Small intestine (tissue), 7 donors: ENCODE data around the gene LUZP2. TPM values are rescaled to one million over a fixed set of nuclear protein-coding genes. Genes with fewer than 3 reads are reported as not detected.

Source experiments
- DNase-seq, 2 donors: peaks; one replicate each; pipeline versions ENCODE4 v3.0.0 to v3.0.0-alpha.2; 2013
- FAIRE-seq: peaks from 2 replicates; lab custom pipeline; 2012; peaks lifted over from hg19 to GRCh38; lab: Jason Lieb, UNC
- H3K27ac ChIP-seq, 3 donors: one replicate each; pipeline ENCODE4 v1.5.1; 2013; ENCODE audit warnings: low read length in 2 of 3, mild to moderate bottlenecking in 2 of 3, control low read depth in 1 of 3, inconsistent platforms in 1 of 3, low read depth in 1 of 3, moderate library complexity in 1 of 3
- H3K27me3 ChIP-seq, 3 donors: one replicate each; pipeline ENCODE4 v1.6.1; 2013; ENCODE audit warnings: low read length in 3 of 3, inconsistent platforms in 1 of 3; ENCODE audit not compliant: control insufficient read depth in 3 of 3, insufficient read depth in 3 of 3
- H3K36me3 ChIP-seq, 3 donors: one replicate each; pipeline ENCODE4 v1.6.1; 2013; ENCODE audit warnings: low read length in 3 of 3, inconsistent platforms in 1 of 3, low read depth in 1 of 3, mild to moderate bottlenecking in 1 of 3, moderate library complexity in 1 of 3; ENCODE audit not compliant: control insufficient read depth in 3 of 3, insufficient read depth in 2 of 3
- H3K4me1 ChIP-seq, 3 donors: one replicate each; pipeline ENCODE4 v1.6.1; 2013; ENCODE audit warnings: low read length in 2 of 3, inconsistent platforms in 1 of 3, low read depth in 1 of 3, mild to moderate bottlenecking in 1 of 3, moderate library complexity in 1 of 3; ENCODE audit not compliant: control insufficient read depth in 3 of 3, insufficient read depth in 2 of 3
- H3K4me3 ChIP-seq, 3 donors: one replicate each; pipeline ENCODE4 v1.5.1; 2013; ENCODE audit warnings: low read length in 3 of 3, control low read depth in 1 of 3, inconsistent platforms in 1 of 3, low read depth in 1 of 3, mild to moderate bottlenecking in 1 of 3, moderate library complexity in 1 of 3
- H3K9me3 ChIP-seq, 2 donors: one replicate each; pipeline ENCODE4 v1.6.1; 2013; ENCODE audit warnings: low read depth in 1 of 2, low read length in 1 of 2; ENCODE audit not compliant: control insufficient read depth in 2 of 2, insufficient read depth in 1 of 2
- WGBS, 3 donors: extraction: QIAGEN DNeasy Blood & Tissue Kit; methylation state at CpG; one replicate each; pipeline ENCODE4 v1.1.7; 2013; 5-methylcytosine and 5-hydroxymethylcytosine counted together
- polyA plus RNA-seq, 4 donors: library from polyadenylated mRNA; stranded (reverse) in 3 of 4; unstranded in 1 of 4; fragments of 200-250 nt in 3 of 4; fragments of 120-200 nt in 1 of 4; gene quantifications; one replicate each; pipeline versions ENCODE4 v1.2.1 to v1.2.3, GENCODE V29; 2013
- donor health status: healthy with polysubstance abuse.
- donor health status: control.
- donor health status: control.
- donor health status: Bipolar disorder and iron deficiency.
- donor health status: healthy.

Gene LUZP2
- polyA plus RNA-seq, 4 donors: 0.52 to 1.3 TPM; not detected in 2

DNA sequence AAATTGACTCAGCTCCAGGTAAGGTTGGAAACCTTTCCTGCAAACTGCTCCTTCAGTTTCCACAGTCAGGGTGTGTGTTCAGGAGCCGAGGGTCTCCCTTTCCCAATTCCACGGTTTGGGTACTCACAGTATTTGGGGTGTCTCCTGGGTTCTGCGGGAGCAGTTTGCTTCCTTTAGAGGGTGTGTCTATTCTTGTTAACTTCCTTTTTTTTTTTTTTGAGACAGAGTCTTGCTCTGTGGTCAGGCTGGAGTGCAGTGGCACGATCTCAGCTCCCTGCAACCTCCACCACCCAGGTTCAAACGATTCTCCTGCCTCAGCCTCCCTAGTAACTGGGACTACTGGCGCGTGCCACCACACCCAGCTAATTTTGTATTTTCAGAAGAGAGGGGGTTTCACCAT, 251.4 kb downstream of the LUZP2 start:
- H3K9me3 ChIP-seq: peaks cover 1 to 2% of the 10 kb centered on the region in 2 donors
- no peak overlapping the region for H3K4me3 ChIP-seq
- H3K4me1 ChIP-seq: no peaks in the 10 kb centered on the region
- no peaks in the 10 kb centered on the region for H3K27me3 ChIP-seq
- DNase-seq (no peak), FAIRE-seq (no peak)
- no peak overlapping the region for H3K27ac ChIP-seq
- H3K36me3 ChIP-seq: no peaks in the 10 kb centered on the region
- WGBS, 3 donors: 53 to 77% (median 69%) methylated on average over 7 of the region's 7 CpGs

- Histone ChIP-seq H3K27ac (no peak overlapping the region), H3K4me3 (no peak overlapping the region), H3K36me3 (no peaks in the 10 kb centered on the region), H3K9me3 (no peaks in the 10 kb centered on the region), H3K27me3 (no peaks in the 10 kb centered on the region), H3K4me1 (no peaks in the 10 kb centered on the region)
- FAIRE-seq: no peak
- DNase-seq: no peak
Measured at GRCh38 chr11:24754406-24754805, 257.6 kb downstream of the LUZP2 start.

GRCh38 chr11:24755260-24755839, 258.5 kb downstream of the LUZP2 start:
- no peak overlapping the region for H3K4me3 ChIP-seq
- DNase-seq (no peak), FAIRE-seq (no peak)
- no peaks in the 10 kb centered on the region for H3K4me1 ChIP-seq
- H3K27ac ChIP-seq: no peak overlapping the region
- no peaks in the 10 kb centered on the region for H3K27me3 ChIP-seq
- 80 to 84% (median 83%) methylated on average over 7 of the region's 7 CpGs for WGBS, 3 donors
- H3K9me3 ChIP-seq: no peaks in the 10 kb centered on the region
- H3K36me3 ChIP-seq: no peaks in the 10 kb centered on the region

DNA sequence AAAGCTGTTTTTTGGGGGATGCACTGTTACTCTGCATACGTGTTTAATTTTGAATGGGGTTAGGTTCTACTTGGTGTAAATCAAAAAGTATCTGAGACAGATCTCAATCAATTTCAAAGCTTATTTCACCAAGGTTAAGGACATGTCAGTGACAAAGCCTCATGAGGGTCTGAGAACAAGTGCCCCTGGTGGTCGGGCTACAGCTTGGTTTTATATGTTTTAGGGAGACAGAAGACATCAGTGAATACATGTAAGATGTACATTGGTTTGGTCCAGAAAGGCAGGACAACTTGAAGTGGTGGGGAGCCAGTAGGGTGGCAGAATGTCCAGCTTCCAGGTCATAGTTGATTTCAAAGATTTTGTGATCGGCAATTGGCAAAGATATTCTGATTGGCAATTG, 262.9 kb downstream of the LUZP2 start:
- no peak for FAIRE-seq
- no peaks in the 10 kb centered on the region for H3K27me3 ChIP-seq
- H3K9me3 ChIP-seq: no peaks in the 10 kb centered on the region
- no peak overlapping the region for H3K4me3 ChIP-seq
- no peaks in the 10 kb centered on the region for H3K4me1 ChIP-seq
- DNase-seq: no peak
- WGBS, 3 donors: 64 to 78% (median 73%) methylated on average over 3 of the region's 3 CpGs
- no peaks in the 10 kb centered on the region for H3K36me3 ChIP-seq
- H3K27ac ChIP-seq: no peak overlapping the region

DNA sequence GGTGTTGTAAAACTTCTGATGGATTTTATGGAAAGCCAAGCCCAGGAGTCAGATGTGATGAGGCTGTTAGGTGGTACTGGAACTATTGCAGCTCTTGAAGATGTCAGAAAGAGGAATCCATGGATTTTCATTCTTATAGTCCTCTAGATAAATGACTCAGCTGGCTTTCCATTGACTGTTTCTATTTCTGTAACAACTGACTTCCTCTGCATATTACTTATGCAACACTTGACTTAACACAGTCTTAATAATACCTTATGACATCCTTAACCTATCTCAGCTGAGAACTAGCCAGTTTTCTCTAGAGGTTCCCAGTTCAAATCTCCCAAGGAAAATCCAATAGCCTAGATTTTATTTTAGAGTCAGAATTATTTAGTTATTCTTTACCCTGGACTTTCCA, 263.8 kb downstream of the LUZP2 start:
- no peak overlapping the region for H3K27ac ChIP-seq
- H3K27me3 ChIP-seq: no peaks in the 10 kb centered on the region
- FAIRE-seq (no peak), DNase-seq (no peak)
- no peaks in the 10 kb centered on the region for H3K9me3 ChIP-seq
- no peak overlapping the region for H3K4me3 ChIP-seq
- no peaks in the 10 kb centered on the region for H3K36me3 ChIP-seq
- H3K4me1 ChIP-seq: no peaks in the 10 kb centered on the region

DNA sequence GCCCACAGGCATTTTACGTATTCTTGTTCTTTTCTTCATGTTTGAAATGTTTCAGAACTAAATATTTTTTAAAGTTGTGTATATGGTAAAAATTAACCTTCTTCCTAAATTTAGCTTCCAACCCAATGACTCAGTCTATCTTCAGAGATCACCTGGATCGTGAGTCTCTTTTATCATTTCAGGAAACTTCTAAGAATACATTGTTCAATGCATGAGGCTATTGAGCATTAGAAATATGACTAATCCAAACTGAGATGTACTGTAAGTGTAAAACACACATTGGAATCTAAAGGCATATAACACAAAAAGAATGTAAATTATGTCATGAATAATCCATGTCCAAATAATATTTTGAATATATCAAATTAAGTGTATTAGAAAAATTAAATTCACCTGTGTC, 265.2 kb downstream of the LUZP2 start:
- DNase-seq: no peak
- H3K9me3 ChIP-seq: no peaks in the 10 kb centered on the region
- FAIRE-seq: no peak
- H3K36me3 ChIP-seq: no peaks in the 10 kb centered on the region
- no peak overlapping the region for H3K4me3 ChIP-seq
- no peaks in the 10 kb centered on the region for H3K27me3 ChIP-seq
- H3K4me1 ChIP-seq: no peaks in the 10 kb centered on the region
- H3K27ac ChIP-seq: no peak overlapping the region
- 45 to 82% (median 70%) methylated on average over 2 of the region's 2 CpGs for WGBS, 3 donors

DNA sequence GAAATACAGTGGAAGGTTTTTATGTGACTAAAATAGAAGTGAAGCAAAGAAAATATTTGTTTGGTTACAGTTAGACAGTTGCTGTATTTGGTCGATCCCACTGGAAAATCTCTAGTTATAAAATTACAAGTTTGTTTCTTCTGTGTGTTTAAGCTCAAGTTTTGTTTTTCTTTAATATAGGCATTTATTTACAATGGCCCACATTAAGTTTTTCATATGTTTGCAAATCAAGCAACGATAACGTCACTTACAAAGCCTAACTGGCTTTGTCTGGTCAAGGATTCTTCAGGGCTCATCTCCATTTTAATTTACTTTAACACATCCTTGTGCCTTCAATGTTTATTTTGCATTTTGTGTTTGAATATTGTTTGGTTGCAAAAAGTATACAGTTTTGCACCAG, 270.6 kb downstream of the LUZP2 start:
- H3K27me3 ChIP-seq: no peaks in the 10 kb centered on the region
- WGBS, 3 donors: 55 to 76% (median 64%) methylated on average over 3 of the region's 3 CpGs
- no peaks in the 10 kb centered on the region for H3K4me1 ChIP-seq

GRCh38 chr11:24773322-24773721, 276.5 kb downstream of the LUZP2 start:
- no peak overlapping the region for H3K27ac ChIP-seq
- H3K27me3 ChIP-seq: no peaks in the 10 kb centered on the region
- no peaks in the 10 kb centered on the region for H3K36me3 ChIP-seq
- DNase-seq (no peak), FAIRE-seq (no peak)
- no peak overlapping the region for H3K4me3 ChIP-seq
- 77 to 87% (median 83%) methylated on average over 3 of the region's 3 CpGs for WGBS, 3 donors
- H3K9me3 ChIP-seq: no peaks in the 10 kb centered on the region
- no peaks in the 10 kb centered on the region for H3K4me1 ChIP-seq

More for the DNA sequence above, 270.6 kb downstream of the LUZP2 start:
- no peak for DNase-seq
- no peak overlapping the region for H3K27ac ChIP-seq
- FAIRE-seq: no peak
- H3K9me3 ChIP-seq: no peaks in the 10 kb centered on the region
- no peak overlapping the region for H3K4me3 ChIP-seq
- no peaks in the 10 kb centered on the region for H3K36me3 ChIP-seq

DNA sequence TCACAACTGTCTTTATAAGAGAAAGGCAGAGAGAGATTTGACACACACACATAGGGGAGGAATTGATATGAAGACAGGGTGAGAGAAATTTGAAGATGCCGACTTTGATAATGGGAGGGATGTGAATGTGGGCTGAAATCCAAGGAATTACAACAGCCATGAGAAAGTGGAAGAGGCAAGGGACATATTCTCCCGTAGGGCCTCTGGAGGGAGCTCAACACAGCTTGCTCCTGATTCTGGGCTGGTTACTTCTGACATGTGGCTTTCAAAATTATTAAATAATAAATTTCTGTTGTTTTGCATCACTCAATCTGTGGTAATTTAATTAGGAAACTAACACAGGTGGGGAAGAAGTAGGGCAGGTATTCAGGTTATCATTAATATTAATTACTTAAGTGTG, 282.9 kb downstream of the LUZP2 start:
- Histone ChIP-seq H3K4me1 (no peaks in the 10 kb centered on the region), H3K9me3 (no peaks in the 10 kb centered on the region), H3K27ac (no peak overlapping the region), H3K36me3 (no peaks in the 10 kb centered on the region), H3K27me3 (no peaks in the 10 kb centered on the region), H3K4me3 (no peak overlapping the region)
- DNase-seq (no peak), FAIRE-seq (no peak)
- 21 to 58% (median 39%) methylated on average over 2 of the region's 2 CpGs for WGBS, 3 donors
